MCF 10A (cell line): ENCODE results near the gene CHST3. TPM values are rescaled to one million over a fixed set of nuclear protein-coding genes. Genes with fewer than 3 reads are reported as not detected.
A peak's percentile ranks its signal among the peaks of the same experiment; 100 is the strongest.
"Not testable (repeated sequence)": the region's sequence is repeated elsewhere in the genome, so short reads cannot be mapped to it uniquely, and the experiment has no call there.

Experiments
- BruUV-seq: library from RNA; stranded (reverse); fragments of 400-500 nt; replicated peaks from 2 replicates; lab custom pipeline; 2021; lab: Mats Ljungman, UMichigan
- CTCF ChIA-PET: fragments of 300-600 bp; sonication (Branson Sonifier 250); formaldehyde crosslinking; extraction: SDS; loops from one replicate; lab custom pipeline; 2021; ENCODE audit warnings: antibody characterized with exemption, inconsistent platforms; lab: Yijun Ruan, JAX
- POLR2A ChIA-PET: fragments of 300-600, 350-650 bp; sonication (Branson Sonifier 250); formaldehyde crosslinking; extraction: SDS; loops from one replicate; lab custom pipeline; 2020; ENCODE audit warnings: antibody characterized with exemption, inconsistent platforms; lab: Yijun Ruan, JAX
- DNase-seq: peaks from one replicate; pipeline ENCODE4 v3.0.0-alpha.2; 2018; ENCODE audit not compliant: unreplicated experiment
- H3K27ac Mint-ChIP-seq: one replicate; pipeline ENCODE4 v1.8.0; 2022; ENCODE audit warnings: mild to moderate bottlenecking, low read depth, mixed read lengths; ENCODE audit not compliant: unreplicated experiment
- H3K27me3 Mint-ChIP-seq: one replicate; pipeline ENCODE4 v1.8.0; 2022; ENCODE audit warnings: mixed read lengths; ENCODE audit not compliant: insufficient read depth, unreplicated experiment
- H3K36me3 Mint-ChIP-seq: one replicate; pipeline ENCODE4 v1.8.0; 2022; ENCODE audit warnings: mild to moderate bottlenecking, moderate library complexity, mixed read lengths; ENCODE audit not compliant: insufficient read depth, unreplicated experiment
- H3K4me1 Mint-ChIP-seq: one replicate; pipeline ENCODE4 v1.8.0; 2022; ENCODE audit warnings: mixed read lengths; ENCODE audit not compliant: insufficient read depth, unreplicated experiment
- H3K4me3 Mint-ChIP-seq: one replicate; pipeline ENCODE4 v1.8.0; 2022; ENCODE audit warnings: mild to moderate bottlenecking, moderate library complexity, mixed read lengths; ENCODE audit not compliant: unreplicated experiment
- H3K9me3 Mint-ChIP-seq: one replicate; pipeline ENCODE4 v1.8.0; 2022; ENCODE audit warnings: mixed read lengths; ENCODE audit not compliant: unreplicated experiment
- CTCF ChIP-seq: fragments of 200-600 bp; IDR thresholded peaks from one replicate; pipeline ENCODE4 v1.8.0; 2022; ENCODE audit warnings: antibody characterized with exemption, mild to moderate bottlenecking; ENCODE audit not compliant: unreplicated experiment
- intact Hi-C: fragments of 100-400 bp; cut with micrococcal nuclease; formaldehyde crosslinking; loops from 2 replicates; pipeline ENCODE4 v1.14.1; 2022
- total RNA-seq: library from RNA; stranded (reverse); gene quantifications from 2 replicates; pipeline ENCODE4 v1.2.3, GENCODE V29; 2022

CHST3 gene
- total RNA-seq, 1 experiment from 2014 or later = 28.7 TPM

GRCh38 chr10:72027498-72027897 is 63.3 kb downstream of the CHST3 start:
- Mint-ChIP-seq H3K27ac (peak overlapping the region; percentile 49), H3K27me3 (no peaks in the 10 kb centered on the region), H3K4me1 (peaks cover 19% of the 10 kb centered on the region), H3K36me3 (peaks cover 4% of the 10 kb centered on the region), H3K9me3 (no peaks in the 10 kb centered on the region), H3K4me3 (no peak overlapping the region)
- intact Hi-C loops = no loop called here
- no peak for TF ChIP-seq CTCF
- CTCF ChIA-PET = no interaction called here
- POLR2A ChIA-PET = interaction anchor here (1.6 kb wide), 1 partner anchor 16 kb away, joined by 4 read pairs; no protein-coding TSS in a partner anchor
- BruUV-seq = no TSS peak
- DNase-seq = peak; percentile 23

GRCh38 chr10:72029414-72029813 is 65.2 kb downstream of the CHST3 start:
- H3K27ac Mint-ChIP-seq = no peak overlapping the region
- no peak for TF ChIP-seq CTCF
- no peaks in the 10 kb centered on the region for H3K9me3 Mint-ChIP-seq
- intact Hi-C loops = no loop called here
- peaks cover 4% of the 10 kb centered on the region for H3K36me3 Mint-ChIP-seq
- no TSS peak for BruUV-seq
- no peak overlapping the region for H3K4me3 Mint-ChIP-seq
- CTCF ChIA-PET = interaction anchor here (0.6 to 0.8 kb wide), 4 partner anchors 15 to 299 kb away, joined by 3 to 4 read pairs (median 3); no protein-coding TSS in a partner anchor
- DNase-seq = no peak
- H3K4me1 Mint-ChIP-seq = peaks cover 19% of the 10 kb centered on the region
- POLR2A ChIA-PET = interaction anchor here (0.5 kb wide), 1 partner anchor 89 kb away, joined by 3 read pairs; no protein-coding TSS in a partner anchor
- H3K27me3 Mint-ChIP-seq = no peaks in the 10 kb centered on the region

- Mint-ChIP-seq H3K4me1 (peaks cover 19% of the 10 kb centered on the region), H3K9me3 (no peaks in the 10 kb centered on the region), H3K27me3 (no peaks in the 10 kb centered on the region), H3K4me3 (no peak overlapping the region), H3K27ac (no peak overlapping the region), H3K36me3 (peaks cover 4% of the 10 kb centered on the region)
- ChIA-PET POLR2A (no interaction called here), CTCF (interaction anchor here (1.1 kb wide), 1 partner anchor 60 kb away, joined by 4 read pairs; no protein-coding TSS in a partner anchor)
- no peak for DNase-seq
- no peak for TF ChIP-seq CTCF
- intact Hi-C loops = no loop called here
- no TSS peak for BruUV-seq
Measured at GRCh38 chr10:72030762-72031543, 66.8 kb downstream of the CHST3 start.

- no TSS peak for BruUV-seq
- ChIA-PET POLR2A (interaction anchor here (0.9 to 1.1 kb wide), 2 partner anchors 22 to 304 kb away, joined by 3 read pairs; no protein-coding TSS in a partner anchor), CTCF (interaction anchor here (1.1 kb wide), 2 partner anchors 17 to 61 kb away, joined by 4 to 6 read pairs; no protein-coding TSS in a partner anchor)
- H3K4me1 Mint-ChIP-seq = peaks cover 16% of the 10 kb centered on the region
- no peak overlapping the region for H3K27ac Mint-ChIP-seq
- no peak for TF ChIP-seq CTCF
- DNase-seq = no peak
- intact Hi-C loops = no loop called here
- H3K27me3 Mint-ChIP-seq = no peaks in the 10 kb centered on the region
- peaks cover 4% of the 10 kb centered on the region for H3K36me3 Mint-ChIP-seq
- H3K9me3 Mint-ChIP-seq = no peaks in the 10 kb centered on the region
- H3K4me3 Mint-ChIP-seq = no peak overlapping the region
Measured at GRCh38 chr10:72031706-72032105, 67.5 kb downstream of the CHST3 start.

GRCh38 chr10:72032409-72033162 is 68.4 kb downstream of the CHST3 start:
- CTCF ChIA-PET = interaction anchor here (0.7 to 1.1 kb wide), 2 partner anchors 16 to 20 kb away, joined by 3 to 6 read pairs; no protein-coding TSS in a partner anchor
- H3K9me3 Mint-ChIP-seq, BruUV-seq, H3K27me3 Mint-ChIP-seq, DNase-seq, H3K4me1 Mint-ChIP-seq, H3K4me3 Mint-ChIP-seq, H3K36me3 Mint-ChIP-seq, intact Hi-C loops: not testable (repeated sequence)
- peak overlapping the region; percentile 12 for H3K27ac Mint-ChIP-seq
- POLR2A ChIA-PET = interaction anchor here (0.9 to 1.1 kb wide), 3 partner anchors 19 to 303 kb away, joined by 3 read pairs; no protein-coding TSS in a partner anchor
